Memory B cell (primary cell): ENCODE data around the gene CD177.
"Not testable (repeated sequence)": the region's sequence is repeated elsewhere in the genome, so short reads cannot be mapped to it uniquely, and the experiment has no call there.

Experiments
- ATAC-seq: fragments of 150-1000 bp; cut with Tn5 transposase; 2 replicates; pipeline ENCODE4 v1.10.0; 2021; ENCODE audit warnings: low read depth, mild to moderate bottlenecking, moderate library complexity
- DNase-seq, 2 donors: peaks; one replicate each; pipeline ENCODE4 v3.0.0; 2022; ENCODE audit warnings: low spot score in 2 of 2
- H3K27ac Mint-ChIP-seq: one replicate; pipeline ENCODE4 v1.8.0; 2022; ENCODE audit warnings: mild to moderate bottlenecking, moderate library complexity, mixed read lengths
- H3K27me3 Mint-ChIP-seq: one replicate; pipeline ENCODE4 v1.8.0; 2022; ENCODE audit warnings: mixed read lengths
- H3K36me3 Mint-ChIP-seq: one replicate; pipeline ENCODE4 v1.8.0; 2022; ENCODE audit warnings: mild to moderate bottlenecking, mixed read lengths
- H3K4me1 Mint-ChIP-seq: one replicate; pipeline ENCODE4 v1.8.0; 2022; ENCODE audit warnings: mixed read lengths
- H3K4me3 Mint-ChIP-seq: one replicate; pipeline ENCODE4 v1.8.0; 2022; ENCODE audit warnings: mild to moderate bottlenecking, moderate library complexity, mixed read lengths
- H3K9me3 Mint-ChIP-seq: one replicate; pipeline ENCODE4 v1.8.0; 2022; ENCODE audit warnings: mixed read lengths

CD177 gene

DNA sequence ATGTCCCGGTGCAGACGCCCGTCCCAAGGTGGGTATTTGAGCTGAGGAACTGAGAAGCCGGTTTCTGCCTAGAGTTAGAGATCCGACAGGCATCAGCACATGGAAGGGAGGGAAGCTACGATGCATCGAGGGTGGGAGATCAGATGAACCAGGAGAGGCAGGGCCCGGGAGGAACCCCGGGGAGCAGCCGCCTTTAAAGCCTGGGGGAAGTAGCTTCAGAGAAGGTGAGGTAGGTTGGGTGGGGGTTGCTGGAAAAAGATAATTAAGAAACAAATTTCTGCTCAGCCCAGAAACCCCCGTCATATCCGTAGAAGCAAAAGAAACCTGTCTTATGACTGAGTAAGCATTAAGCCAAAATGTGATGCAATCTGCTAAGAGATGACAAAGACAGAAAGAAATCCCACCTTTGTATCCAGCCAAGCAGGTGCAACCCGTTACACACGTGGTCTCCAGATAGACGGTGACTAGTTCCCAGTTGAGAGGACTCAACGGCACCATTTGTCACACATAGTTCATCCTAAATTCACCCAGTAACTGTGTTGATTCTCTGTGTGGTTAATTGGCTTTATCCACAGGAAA lies 9.1 kb upstream of the CD177 start:
- Mint-ChIP-seq H3K27me3 (peaks cover 14% of the 10 kb centered on the region), H3K9me3 (peaks cover 12% of the 10 kb centered on the region)
- H3K4me1 Mint-ChIP-seq, H3K27ac Mint-ChIP-seq, DNase-seq, H3K36me3 Mint-ChIP-seq, ATAC-seq, H3K4me3 Mint-ChIP-seq: not testable (repeated sequence)

DNA sequence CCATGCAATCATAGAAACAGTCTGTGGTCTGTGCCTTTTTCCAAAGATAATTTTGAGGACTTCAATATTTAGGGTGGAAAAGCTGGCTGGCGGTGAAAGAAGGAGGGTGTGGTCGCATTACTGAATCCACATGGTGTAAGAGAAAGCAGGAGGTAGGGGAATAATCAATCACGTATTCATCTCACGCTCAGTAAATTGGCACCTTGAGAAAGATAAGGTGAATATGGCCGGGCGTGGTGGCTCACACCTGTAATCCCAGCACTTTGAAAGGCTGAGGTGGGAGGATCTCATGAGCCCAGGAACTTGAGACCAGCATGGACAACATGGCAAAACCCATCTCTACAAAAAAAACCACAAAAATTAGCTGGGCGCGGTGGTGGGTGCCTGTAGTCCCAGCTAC lies 3.7 kb upstream of the CD177 start:
- H3K4me3 Mint-ChIP-seq, H3K27ac Mint-ChIP-seq, ATAC-seq, H3K9me3 Mint-ChIP-seq, DNase-seq, H3K36me3 Mint-ChIP-seq, H3K4me1 Mint-ChIP-seq: not testable (repeated sequence)
- peaks cover 12% of the 10 kb centered on the region for H3K27me3 Mint-ChIP-seq

DNA sequence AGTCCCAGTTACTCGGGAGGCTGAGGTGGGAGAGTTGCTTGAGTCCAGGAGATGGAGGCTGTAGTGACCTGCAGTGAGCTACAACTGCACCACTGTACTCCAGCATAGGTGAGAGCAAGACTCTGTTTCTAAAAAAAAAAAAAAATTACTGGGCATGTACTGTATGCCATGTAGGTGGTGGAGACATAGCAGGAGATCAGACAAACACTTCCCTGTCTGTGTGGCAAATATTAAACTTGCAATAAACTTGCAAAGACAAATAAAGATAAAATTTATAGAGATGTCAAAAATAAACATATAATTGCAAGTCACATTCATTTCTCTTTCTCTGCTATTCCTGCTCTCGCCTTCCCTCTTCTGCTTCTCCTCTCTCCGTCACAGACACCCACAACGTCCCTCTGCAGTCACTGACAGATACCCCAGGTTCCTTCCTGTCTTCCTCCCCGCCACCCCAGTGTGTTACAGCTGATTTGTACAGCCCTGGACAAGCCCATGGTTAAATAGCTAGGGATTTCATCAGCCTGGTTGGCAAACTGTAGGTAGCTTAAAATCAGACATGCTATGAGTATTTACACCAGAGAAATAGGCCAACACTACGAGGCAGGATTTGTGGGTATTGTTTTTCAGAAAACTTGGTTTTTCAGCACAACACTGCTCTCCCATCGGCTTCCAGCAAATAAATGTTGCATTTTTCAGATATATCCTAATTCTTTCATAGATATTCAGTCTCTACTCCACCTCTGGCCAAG lies 1.3 kb upstream of the CD177 start:
- ATAC-seq = no peak
- peaks cover 15% of the 10 kb centered on the region for H3K27me3 Mint-ChIP-seq
- peaks cover 4% of the 10 kb centered on the region for H3K36me3 Mint-ChIP-seq
- H3K4me1 Mint-ChIP-seq = no peaks in the 10 kb centered on the region
- no peak overlapping the region for H3K4me3 Mint-ChIP-seq
- H3K27ac Mint-ChIP-seq = no peak overlapping the region
- H3K9me3 Mint-ChIP-seq = peaks cover 3% of the 10 kb centered on the region
- no peak for DNase-seq

DNA sequence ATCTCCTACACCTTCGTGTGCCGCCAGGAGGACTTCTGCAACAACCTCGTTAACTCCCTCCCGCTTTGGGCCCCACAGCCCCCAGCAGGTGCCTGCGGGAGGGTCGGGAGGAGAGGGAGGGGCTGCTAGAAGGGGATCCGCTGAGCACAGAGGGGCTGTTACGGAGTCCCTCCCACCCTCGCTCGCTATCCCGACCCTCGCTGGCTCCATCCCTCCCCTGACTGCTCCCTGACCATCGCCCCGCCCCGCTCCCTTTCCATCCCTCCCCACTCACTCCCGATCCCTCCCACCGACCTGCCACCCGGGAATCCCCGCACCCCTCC lies 780 bp downstream of the CD177 start:
- H3K4me3 Mint-ChIP-seq = no peak overlapping the region
- ATAC-seq = no peak
- no peak for DNase-seq
- H3K36me3 Mint-ChIP-seq = peaks cover 4% of the 10 kb centered on the region
- H3K9me3 Mint-ChIP-seq = peaks cover 3% of the 10 kb centered on the region
- H3K27ac Mint-ChIP-seq = no peak overlapping the region
- no peaks in the 10 kb centered on the region for H3K4me1 Mint-ChIP-seq
- H3K27me3 Mint-ChIP-seq = peaks cover 15% of the 10 kb centered on the region

DNA sequence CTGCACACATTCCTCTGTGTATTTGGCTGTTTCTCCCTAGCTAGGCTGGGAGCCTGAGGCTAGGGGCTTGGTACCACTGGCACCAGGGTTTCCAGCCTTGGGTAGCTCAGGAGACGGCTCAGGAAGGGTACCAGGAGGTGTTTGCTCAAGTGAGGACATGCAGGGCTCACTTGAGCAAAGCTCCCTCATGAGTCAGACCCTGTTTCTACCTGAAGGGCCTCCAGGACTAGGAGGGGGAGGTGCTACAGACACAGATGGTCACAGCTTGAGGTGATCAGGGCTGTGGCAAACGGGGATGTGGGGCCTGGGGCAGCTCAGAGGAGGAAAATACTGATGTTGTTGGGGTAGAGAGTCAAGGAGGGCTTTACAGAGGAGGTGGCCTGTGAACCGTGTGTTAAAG lies 3.3 kb downstream of the CD177 start:
- not testable (repeated sequence) for H3K4me1 Mint-ChIP-seq, ATAC-seq
- peaks cover 15% of the 10 kb centered on the region for H3K27me3 Mint-ChIP-seq

DNA sequence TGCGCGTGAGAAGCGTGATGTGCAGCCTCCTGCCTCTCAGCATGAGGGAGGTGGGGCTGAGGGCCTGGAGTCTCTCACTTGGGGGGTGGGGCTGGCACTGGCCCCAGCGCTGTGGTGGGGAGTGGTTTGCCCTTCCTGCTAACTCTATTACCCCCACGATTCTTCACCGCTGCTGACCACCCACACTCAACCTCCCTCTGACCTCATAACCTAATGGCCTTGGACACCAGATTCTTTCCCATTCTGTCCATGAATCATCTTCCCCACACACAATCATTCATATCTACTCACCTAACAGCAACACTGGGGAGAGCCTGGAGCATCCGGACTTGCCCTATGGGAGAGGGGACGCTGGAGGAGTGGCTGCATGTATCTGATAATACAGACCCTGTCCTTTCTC lies 8.7 kb downstream of the CD177 start:
- H3K27me3 Mint-ChIP-seq = peaks cover 3% of the 10 kb centered on the region
- H3K4me3 Mint-ChIP-seq = no peak overlapping the region
- ATAC-seq (no peak), DNase-seq (no peak)
- no peaks in the 10 kb centered on the region for H3K36me3 Mint-ChIP-seq
- no peak overlapping the region for H3K27ac Mint-ChIP-seq
- H3K9me3 Mint-ChIP-seq = peaks cover 3% of the 10 kb centered on the region
- no peaks in the 10 kb centered on the region for H3K4me1 Mint-ChIP-seq

More for the DNA sequence above, 3.3 kb downstream of the CD177 start:
- H3K9me3 Mint-ChIP-seq, H3K27ac Mint-ChIP-seq, H3K4me3 Mint-ChIP-seq, H3K36me3 Mint-ChIP-seq, DNase-seq: not testable (repeated sequence)

DNA sequence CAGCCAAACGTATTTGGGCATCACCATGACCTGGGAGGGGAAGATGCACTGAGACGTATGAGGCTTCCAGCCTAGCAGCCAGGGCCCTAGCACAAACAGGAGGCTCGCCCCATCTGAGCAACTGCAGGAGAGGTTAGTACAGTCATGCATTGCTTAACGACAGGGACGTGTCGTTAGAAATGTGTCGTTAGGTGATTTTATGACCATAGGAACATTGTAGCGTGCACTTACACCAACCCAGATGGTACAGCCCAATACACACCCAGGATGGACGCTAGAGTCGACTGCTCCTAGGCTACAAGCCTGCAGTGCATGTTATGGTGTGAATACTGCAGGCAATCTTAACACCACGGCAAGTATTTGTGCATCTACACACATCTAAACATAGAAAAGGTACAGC lies 9.3 kb downstream of the CD177 start:
- no peaks in the 10 kb centered on the region for H3K36me3 Mint-ChIP-seq
- ATAC-seq = no peak
- H3K4me1 Mint-ChIP-seq = no peaks in the 10 kb centered on the region
- no peak for DNase-seq
- H3K27me3 Mint-ChIP-seq = peaks cover 3% of the 10 kb centered on the region
- H3K27ac Mint-ChIP-seq = no peak overlapping the region
- H3K4me3 Mint-ChIP-seq = no peak overlapping the region
- peaks cover 3% of the 10 kb centered on the region for H3K9me3 Mint-ChIP-seq

DNA sequence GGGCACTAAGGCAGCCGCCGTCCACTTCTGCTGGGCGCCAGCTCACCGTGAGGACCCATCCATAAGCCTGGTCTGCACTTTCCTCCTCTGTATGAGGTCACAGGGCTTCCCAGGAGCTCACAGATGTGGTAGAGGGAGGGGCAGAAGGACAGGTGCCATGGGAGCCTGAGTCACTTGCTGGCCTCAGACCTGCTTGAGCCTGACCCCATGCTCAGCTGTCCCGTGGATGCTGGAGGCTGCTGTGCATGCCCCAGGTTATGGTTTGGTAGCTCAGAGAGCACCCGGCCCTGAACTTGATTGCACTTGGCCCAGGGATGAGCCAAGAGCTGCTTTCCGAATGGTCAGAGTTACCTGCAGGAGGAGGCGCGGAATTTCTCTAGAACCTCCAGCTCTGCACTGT lies 12.2 kb downstream of the CD177 start:
- H3K4me1 Mint-ChIP-seq, DNase-seq, ATAC-seq, H3K27ac Mint-ChIP-seq, H3K9me3 Mint-ChIP-seq, H3K27me3 Mint-ChIP-seq, H3K4me3 Mint-ChIP-seq, H3K36me3 Mint-ChIP-seq: not testable (repeated sequence)

DNA sequence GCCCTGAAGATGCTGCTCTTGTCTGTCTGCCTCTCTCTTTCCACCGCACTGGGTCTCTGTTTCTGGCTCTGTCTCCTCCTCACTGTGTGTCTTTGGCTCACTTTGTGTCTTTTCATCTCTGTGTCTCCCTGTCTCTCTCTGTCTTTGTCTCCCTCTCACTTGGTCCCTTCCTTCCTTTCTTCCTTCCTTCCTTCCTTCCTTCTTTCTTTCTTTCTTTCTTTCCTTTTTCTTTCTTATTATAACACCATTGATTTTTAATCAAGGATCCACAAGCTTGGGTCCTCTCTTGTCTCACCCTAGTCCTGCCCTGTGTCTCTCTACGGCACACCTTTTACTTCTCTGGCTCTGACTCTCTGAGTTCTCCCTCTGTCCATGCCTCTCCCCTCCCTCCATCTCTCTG lies 14.3 kb downstream of the CD177 start:
- Mint-ChIP-seq H3K9me3 (peaks cover 1% of the 10 kb centered on the region), H3K27ac (peak overlapping the region; percentile 5), H3K27me3 (peaks cover 6% of the 10 kb centered on the region), H3K36me3 (no peaks in the 10 kb centered on the region), H3K4me1 (no peaks in the 10 kb centered on the region), H3K4me3 (no peak overlapping the region)
- ATAC-seq (no peak), DNase-seq (no peak)

DNA sequence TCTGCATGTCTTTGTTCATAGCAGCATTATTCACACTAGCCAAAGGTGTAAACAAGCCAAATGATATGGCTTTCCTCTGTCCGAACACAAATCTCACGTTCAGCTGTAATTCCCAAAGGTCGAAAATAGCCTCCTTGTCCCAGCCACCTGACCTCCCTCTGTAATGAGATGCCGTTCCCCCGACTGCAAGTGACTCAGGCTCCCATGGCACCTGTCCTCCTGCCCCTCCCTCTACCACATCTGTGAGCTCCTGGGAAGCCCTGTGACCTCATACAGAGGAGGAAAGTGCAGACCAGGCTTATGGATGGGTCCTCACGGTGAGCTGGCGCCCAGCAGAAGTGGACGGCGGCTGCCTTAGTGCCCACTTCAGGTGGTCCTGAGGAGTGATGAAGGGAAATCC lies 15.4 kb downstream of the CD177 start:
- not testable (repeated sequence) for DNase-seq, ATAC-seq, H3K9me3 Mint-ChIP-seq, H3K27me3 Mint-ChIP-seq, H3K36me3 Mint-ChIP-seq, H3K27ac Mint-ChIP-seq, H3K4me3 Mint-ChIP-seq, H3K4me1 Mint-ChIP-seq

DNA sequence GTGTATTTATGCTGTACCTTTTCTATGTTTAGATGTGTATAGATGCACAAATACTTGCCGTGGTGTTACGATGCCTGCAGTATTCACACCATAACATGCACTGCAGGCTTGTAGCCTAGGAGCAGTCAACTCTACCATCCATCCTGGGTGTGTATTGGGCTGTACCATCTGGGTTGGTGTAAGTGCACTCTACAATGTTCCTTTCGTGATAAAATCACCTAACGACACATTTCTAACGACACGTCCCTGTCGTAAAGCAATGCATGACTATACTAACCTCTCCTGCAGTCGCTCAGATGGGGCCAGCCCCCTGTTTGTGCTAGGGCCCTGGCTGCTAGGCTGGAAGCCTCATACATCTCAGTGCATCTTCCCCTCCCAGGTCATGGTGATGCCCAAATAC lies 18.4 kb downstream of the CD177 start:
- Mint-ChIP-seq H3K27me3 (peaks cover 9% of the 10 kb centered on the region), H3K27ac (no peak overlapping the region), H3K4me1 (no peaks in the 10 kb centered on the region), H3K36me3 (no peaks in the 10 kb centered on the region), H3K9me3 (peaks cover 2% of the 10 kb centered on the region), H3K4me3 (no peak overlapping the region)
- ATAC-seq (no peak), DNase-seq (no peak)

DNA sequence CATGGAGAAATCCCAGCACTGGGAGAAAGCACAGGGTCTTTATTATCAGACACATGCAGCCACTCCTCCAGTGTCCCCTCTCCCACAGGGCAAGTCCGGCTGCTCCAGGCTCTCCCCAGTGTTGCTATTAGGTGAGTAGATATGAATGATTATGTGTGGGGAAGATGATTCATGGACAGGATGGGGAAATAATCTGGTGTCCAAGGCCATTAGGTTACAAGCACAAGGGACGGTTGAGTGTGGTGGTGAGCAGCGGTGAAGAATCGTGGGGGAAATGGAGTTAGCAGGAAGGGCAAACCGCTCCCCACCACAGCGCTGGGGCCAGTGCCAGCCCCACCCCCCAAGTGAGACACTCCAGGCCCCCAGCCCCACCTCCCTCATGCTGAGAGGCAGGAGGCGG lies 19.0 kb downstream of the CD177 start:
- no peak overlapping the region for H3K4me3 Mint-ChIP-seq
- no peaks in the 10 kb centered on the region for H3K36me3 Mint-ChIP-seq
- no peaks in the 10 kb centered on the region for H3K4me1 Mint-ChIP-seq
- peaks cover 9% of the 10 kb centered on the region for H3K27me3 Mint-ChIP-seq
- DNase-seq (no peak), ATAC-seq (no peak)
- H3K9me3 Mint-ChIP-seq = peaks cover 2% of the 10 kb centered on the region
- no peak overlapping the region for H3K27ac Mint-ChIP-seq

DNA sequence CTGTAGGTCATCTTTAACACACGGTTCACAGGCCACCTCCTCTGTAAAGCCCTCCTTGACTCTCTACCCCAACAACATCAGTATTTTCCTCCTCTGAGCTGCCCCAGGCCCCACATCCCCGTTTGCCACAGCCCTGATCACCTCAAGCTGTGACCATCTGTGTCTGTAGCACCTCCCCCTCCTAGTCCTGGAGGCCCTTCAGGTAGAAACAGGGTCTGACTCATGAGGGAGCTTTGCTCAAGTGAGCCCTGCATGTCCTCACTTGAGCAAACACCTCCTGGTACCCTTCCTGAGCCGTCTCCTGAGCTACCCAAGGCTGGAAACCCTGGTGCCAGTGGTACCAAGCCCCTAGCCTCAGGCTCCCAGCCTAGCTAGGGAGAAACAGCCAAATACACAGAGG lies 24.1 kb downstream of the CD177 start:
- not testable (repeated sequence) for ATAC-seq, H3K9me3 Mint-ChIP-seq, DNase-seq, H3K27me3 Mint-ChIP-seq, H3K27ac Mint-ChIP-seq, H3K36me3 Mint-ChIP-seq, H3K4me3 Mint-ChIP-seq, H3K4me1 Mint-ChIP-seq

DNA sequence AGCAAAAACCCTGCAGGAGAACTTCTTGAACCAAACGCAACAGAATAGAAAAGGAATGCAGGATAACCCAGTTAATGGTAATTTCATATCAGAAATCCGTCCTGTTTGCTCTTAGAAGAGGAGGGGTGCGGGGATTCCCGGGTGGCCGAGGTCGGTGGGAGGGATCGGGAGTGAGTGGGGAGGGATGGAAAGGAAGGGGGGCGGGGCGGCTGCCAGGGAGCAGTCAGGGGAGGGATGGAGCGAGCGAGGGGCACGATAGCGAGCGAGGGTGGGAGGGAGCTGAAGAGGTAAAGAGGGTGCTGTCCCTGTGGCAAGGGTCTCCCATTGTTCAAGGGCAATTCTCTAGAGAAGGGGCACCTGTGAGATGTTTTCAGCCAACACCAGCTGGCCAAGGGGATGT lies 26.5 kb downstream of the CD177 start:
- Mint-ChIP-seq H3K9me3 (peaks cover 2% of the 10 kb centered on the region), H3K27me3 (peaks cover 6% of the 10 kb centered on the region), H3K4me1 (no peaks in the 10 kb centered on the region), H3K27ac (no peak overlapping the region), H3K36me3 (no peaks in the 10 kb centered on the region), H3K4me3 (no peak overlapping the region)
- DNase-seq = no peak
- ATAC-seq = no peak

DNA sequence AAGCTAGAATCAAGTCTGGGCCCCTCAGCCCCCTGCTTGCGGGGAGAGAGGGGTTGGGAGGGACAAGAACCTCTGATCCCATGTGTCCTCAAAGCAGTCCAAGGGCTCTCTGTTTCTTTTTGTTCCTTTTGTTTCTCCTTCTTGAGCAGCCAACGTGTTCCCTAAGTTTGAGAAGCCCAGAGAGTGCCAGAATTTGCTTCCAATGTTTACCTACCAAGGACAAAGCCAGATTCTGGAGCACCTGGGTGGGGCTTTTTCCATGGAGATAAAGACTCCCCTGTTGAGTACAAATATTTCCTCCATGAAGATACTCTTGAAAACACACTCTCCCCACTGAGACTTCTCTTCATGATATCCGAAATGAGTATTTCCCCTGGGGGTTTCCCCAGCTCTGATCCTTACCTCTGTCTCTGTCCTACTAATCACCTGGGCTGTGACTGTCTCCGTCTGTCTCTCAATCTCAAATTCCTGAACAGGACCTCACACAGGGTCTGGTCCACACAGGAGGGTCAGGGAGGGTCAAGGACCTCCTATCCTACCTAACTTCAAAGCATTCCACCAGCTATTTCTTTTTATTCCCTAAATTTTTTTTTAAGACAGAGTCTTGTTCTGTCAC lies 27.4 kb downstream of the CD177 start:
- no peak for ATAC-seq
- no peaks in the 10 kb centered on the region for H3K4me1 Mint-ChIP-seq
- H3K36me3 Mint-ChIP-seq = peaks cover 3% of the 10 kb centered on the region
- H3K27me3 Mint-ChIP-seq = peaks cover 6% of the 10 kb centered on the region
- peaks cover 2% of the 10 kb centered on the region for H3K9me3 Mint-ChIP-seq
- DNase-seq = no peak
- no peak overlapping the region for H3K27ac Mint-ChIP-seq
- no peak overlapping the region for H3K4me3 Mint-ChIP-seq
